Endothelial cell (in vitro differentiated cells): ENCODE results near the gene TLE3. TPM values are rescaled to one million over a fixed set of nuclear protein-coding genes. Genes with fewer than 3 reads are reported as not detected.

ENCODE experiments used
- DNase-seq: peaks from one replicate; pipeline ENCODE4 v3.0.0; 2021; ENCODE audit warnings: low spot score
- H3K27ac Mint-ChIP-seq: one replicate; pipeline ENCODE4 v1.8.0; 2021; ENCODE audit warnings: mixed read lengths, inconsistent platforms; ENCODE audit not compliant: unreplicated experiment
- H3K27me3 Mint-ChIP-seq: one replicate; pipeline ENCODE4 v1.8.0; 2021; ENCODE audit warnings: mild to moderate bottlenecking, moderate library complexity, mixed read lengths, inconsistent platforms; ENCODE audit not compliant: unreplicated experiment
- H3K36me3 Mint-ChIP-seq: one replicate; pipeline ENCODE4 v1.8.0; 2021; ENCODE audit warnings: mild to moderate bottlenecking, low read depth, mixed read lengths, inconsistent platforms; ENCODE audit not compliant: unreplicated experiment
- H3K4me1 Mint-ChIP-seq: one replicate; pipeline ENCODE4 v1.8.0; 2021; ENCODE audit warnings: mild to moderate bottlenecking, mixed read lengths, inconsistent platforms; ENCODE audit not compliant: unreplicated experiment
- H3K4me3 Mint-ChIP-seq: one replicate; pipeline ENCODE4 v1.8.0; 2021; ENCODE audit warnings: mild to moderate bottlenecking, mixed read lengths, inconsistent platforms; ENCODE audit not compliant: unreplicated experiment
- H3K9me3 Mint-ChIP-seq: one replicate; pipeline ENCODE4 v1.8.0; 2021; ENCODE audit warnings: mixed read lengths, inconsistent platforms; ENCODE audit not compliant: unreplicated experiment
- total RNA-seq: library from RNA; stranded (reverse); fragmentation: NEBNext Ultra II Directional; extraction: Animal tissue kit (Norgen Biotek cat#: 25700); gene quantifications from one replicate; pipeline ENCODE4 v1.2.1, GENCODE V29; 2021; ENCODE audit not compliant: unreplicated experiment
- TF ChIP-seq, protein P1 (sequence below): fragments of 200-600 bp; sonication (generic); IDR thresholded peaks from one replicate; pipeline ENCODE4 v1.5.0; 2021; ENCODE audit warnings: antibody characterized with exemption; ENCODE audit not compliant: unreplicated experiment

Gene TLE3
- total RNA-seq, 1 donor from 2014 or later, result 80.8 TPM

DNA sequence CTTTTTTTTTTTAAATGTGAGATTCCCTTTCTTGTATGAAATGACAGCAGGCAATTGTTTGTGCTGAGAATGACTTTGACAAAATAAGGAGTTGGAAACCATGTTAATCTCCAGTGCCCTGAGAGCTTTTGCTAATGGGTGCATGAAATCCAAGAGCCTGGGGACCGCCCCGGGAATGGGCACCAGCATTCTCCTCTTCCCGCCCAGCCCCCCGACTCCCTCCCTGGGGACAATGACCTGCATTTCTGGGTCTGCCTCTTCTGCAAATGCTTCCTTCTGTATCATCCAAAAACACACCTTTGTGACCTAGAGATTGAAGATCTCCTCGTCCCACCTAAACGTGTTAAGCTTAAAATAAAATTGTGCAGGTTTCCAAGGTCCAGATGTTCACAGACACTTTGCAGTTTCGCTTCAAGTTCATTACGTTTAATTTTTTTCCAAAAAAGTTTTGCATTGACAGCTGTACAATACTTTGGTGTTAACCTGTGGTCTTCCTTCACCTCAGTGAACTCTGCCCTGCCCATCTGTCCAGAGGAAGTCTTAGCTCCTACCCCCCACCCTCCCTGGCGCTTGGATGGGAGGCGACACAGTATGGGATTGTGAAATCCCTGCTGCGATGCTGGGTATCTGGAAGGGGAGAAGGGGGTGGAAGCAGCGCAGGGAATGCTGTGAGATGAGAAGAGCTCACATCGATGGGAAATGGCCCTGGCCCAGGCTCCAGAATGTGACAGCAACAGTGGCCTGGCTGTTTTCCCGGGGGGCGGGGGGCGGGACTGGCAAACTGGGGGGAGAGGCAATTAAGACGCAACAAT is 50.1 kb downstream of the TLE3 start:
- DNase-seq, result no peak
- TF ChIP-seq, protein P1, sequence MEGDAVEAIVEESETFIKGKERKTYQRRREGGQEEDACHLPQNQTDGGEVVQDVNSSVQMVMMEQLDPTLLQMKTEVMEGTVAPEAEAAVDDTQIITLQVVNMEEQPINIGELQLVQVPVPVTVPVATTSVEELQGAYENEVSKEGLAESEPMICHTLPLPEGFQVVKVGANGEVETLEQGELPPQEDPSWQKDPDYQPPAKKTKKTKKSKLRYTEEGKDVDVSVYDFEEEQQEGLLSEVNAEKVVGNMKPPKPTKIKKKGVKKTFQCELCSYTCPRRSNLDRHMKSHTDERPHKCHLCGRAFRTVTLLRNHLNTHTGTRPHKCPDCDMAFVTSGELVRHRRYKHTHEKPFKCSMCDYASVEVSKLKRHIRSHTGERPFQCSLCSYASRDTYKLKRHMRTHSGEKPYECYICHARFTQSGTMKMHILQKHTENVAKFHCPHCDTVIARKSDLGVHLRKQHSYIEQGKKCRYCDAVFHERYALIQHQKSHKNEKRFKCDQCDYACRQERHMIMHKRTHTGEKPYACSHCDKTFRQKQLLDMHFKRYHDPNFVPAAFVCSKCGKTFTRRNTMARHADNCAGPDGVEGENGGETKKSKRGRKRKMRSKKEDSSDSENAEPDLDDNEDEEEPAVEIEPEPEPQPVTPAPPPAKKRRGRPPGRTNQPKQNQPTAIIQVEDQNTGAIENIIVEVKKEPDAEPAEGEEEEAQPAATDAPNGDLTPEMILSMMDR, result no peak

DNA sequence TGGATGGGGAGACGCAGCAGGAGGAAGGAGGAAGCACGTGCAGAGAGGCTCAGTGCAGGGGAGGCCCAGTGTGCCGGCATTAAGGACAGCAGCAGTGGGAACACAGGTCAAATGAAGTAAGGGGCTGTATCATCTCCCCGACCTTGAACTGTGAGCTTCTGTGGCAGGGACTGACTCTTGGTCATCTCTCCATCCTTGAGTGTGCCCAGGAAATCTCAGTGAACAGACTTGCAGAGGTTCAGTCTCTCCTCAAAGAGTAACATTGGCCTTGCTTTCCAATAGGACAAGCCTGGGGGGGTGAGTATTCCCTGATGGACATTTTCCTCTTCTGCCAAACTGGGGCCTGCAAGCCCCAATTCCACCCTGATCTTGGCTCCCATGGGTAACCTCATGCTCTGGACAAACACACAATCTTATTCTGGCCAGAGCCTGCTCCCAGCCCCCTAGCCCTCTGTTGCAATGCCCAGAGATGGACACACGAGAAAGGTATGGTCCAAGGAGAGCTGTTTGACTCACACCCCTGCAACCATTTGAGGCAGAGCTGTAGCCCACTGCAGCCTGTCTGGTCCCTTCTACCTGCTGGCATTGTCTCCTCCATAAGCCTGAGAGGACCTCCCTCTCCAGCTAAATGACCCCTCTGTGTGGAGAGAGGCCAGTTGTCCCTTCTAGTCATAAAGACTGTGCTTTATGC is 50.9 kb downstream of the TLE3 start:
- H3K4me1 Mint-ChIP-seq, result no peaks in the 10 kb centered on the region
- H3K27ac Mint-ChIP-seq, result no peak overlapping the region
- TF ChIP-seq, protein P1, result no peak
- peaks cover 7% of the 10 kb centered on the region for H3K27me3 Mint-ChIP-seq
- H3K4me3 Mint-ChIP-seq, result no peak overlapping the region
- H3K36me3 Mint-ChIP-seq, result peaks cover 26% of the 10 kb centered on the region
- H3K9me3 Mint-ChIP-seq, result no peaks in the 10 kb centered on the region
- no peak for DNase-seq

More for the DNA sequence above, 50.1 kb downstream of the TLE3 start:
- peaks cover 7% of the 10 kb centered on the region for H3K27me3 Mint-ChIP-seq
- H3K27ac Mint-ChIP-seq, result no peak overlapping the region
- H3K4me1 Mint-ChIP-seq, result no peaks in the 10 kb centered on the region
- peaks cover 27% of the 10 kb centered on the region for H3K36me3 Mint-ChIP-seq
- H3K4me3 Mint-ChIP-seq, result no peak overlapping the region
- no peaks in the 10 kb centered on the region for H3K9me3 Mint-ChIP-seq

DNA sequence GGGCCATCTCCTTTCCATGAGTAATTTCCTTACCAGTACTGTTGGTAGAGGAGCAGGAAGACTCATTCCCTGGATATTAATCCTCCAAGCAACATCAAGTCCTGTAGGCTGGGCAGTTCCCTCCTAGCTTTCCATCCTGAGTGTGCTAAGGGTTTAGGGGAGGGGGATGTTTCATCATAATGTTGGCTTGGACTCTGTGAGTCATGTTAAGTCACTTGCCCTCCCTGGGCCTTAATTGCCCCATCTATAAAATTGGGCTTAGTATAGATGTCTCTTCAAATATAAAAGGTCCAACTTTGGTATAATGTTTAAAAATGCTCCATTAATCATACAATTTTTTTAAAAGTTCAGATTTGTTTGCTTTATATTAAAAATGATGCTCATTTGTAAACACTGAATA is 52.7 kb downstream of the TLE3 start:
- DNase-seq, result no peak
- peaks cover 2% of the 10 kb centered on the region for H3K27me3 Mint-ChIP-seq
- H3K4me1 Mint-ChIP-seq, result no peaks in the 10 kb centered on the region
- no peaks in the 10 kb centered on the region for H3K9me3 Mint-ChIP-seq
- no peak overlapping the region for H3K27ac Mint-ChIP-seq
- peaks cover 11% of the 10 kb centered on the region for H3K36me3 Mint-ChIP-seq
- no peak overlapping the region for H3K4me3 Mint-ChIP-seq
- TF ChIP-seq, protein P1, result no peak

- no peak overlapping the region for H3K27ac Mint-ChIP-seq
- DNase-seq, result no peak
- H3K27me3 Mint-ChIP-seq, result no peaks in the 10 kb centered on the region
Measured at GRCh38 chr15:70044168-70044567, 53.5 kb downstream of the TLE3 start.

More at GRCh38 chr15:70044168-70044567, 53.5 kb downstream of the TLE3 start:
- H3K4me1 Mint-ChIP-seq, result no peaks in the 10 kb centered on the region
- no peak overlapping the region for H3K4me3 Mint-ChIP-seq
- TF ChIP-seq, protein P1, result no peak
- H3K36me3 Mint-ChIP-seq, result peaks cover 3% of the 10 kb centered on the region
- no peaks in the 10 kb centered on the region for H3K9me3 Mint-ChIP-seq
